GM21447 (cell line): ENCODE results near the gene COQ9.
"Not testable (repeated sequence)": the region's sequence is repeated elsewhere in the genome, so short reads cannot be mapped to it uniquely, and the experiment has no call there.

Experiments used
- ATAC-seq: cut with Tn5 transposase; IDR thresholded peaks from one replicate; pipeline ENCODE4 v1.9.1; 2021; ENCODE audit not compliant: unreplicated experiment

Gene COQ9

GRCh38 chr16:57426356-57426755 is 20.9 kb upstream of the COQ9 start:
- ATAC-seq: no peak

- no peak for ATAC-seq
Measured at GRCh38 chr16:57427307-57427706, 20.0 kb upstream of the COQ9 start.

- ATAC-seq: no peak
Measured at GRCh38 chr16:57427824-57428223, 19.5 kb upstream of the COQ9 start.

- no peak for ATAC-seq
Measured at GRCh38 chr16:57430955-57431354, 16.3 kb upstream of the COQ9 start.

GRCh38 chr16:57432505-57432904 is 14.8 kb upstream of the COQ9 start:
- no peak for ATAC-seq

GRCh38 chr16:57432989-57433388 is 14.3 kb upstream of the COQ9 start:
- ATAC-seq: no peak

- ATAC-seq: no peak
Measured at GRCh38 chr16:57434003-57434402, 13.3 kb upstream of the COQ9 start.

GRCh38 chr16:57435838-57436237 is 11.4 kb upstream of the COQ9 start:
- no peak for ATAC-seq

- not testable (repeated sequence) for ATAC-seq
Measured at GRCh38 chr16:57439947-57440346, 7.3 kb upstream of the COQ9 start.

- ATAC-seq: not testable (repeated sequence)
Measured at GRCh38 chr16:57440551-57440950, 6.7 kb upstream of the COQ9 start.

GRCh38 chr16:57444711-57445110 is 2.6 kb upstream of the COQ9 start:
- no peak for ATAC-seq

GRCh38 chr16:57445510-57445909 is 1.8 kb upstream of the COQ9 start:
- no peak for ATAC-seq

GRCh38 chr16:57446531-57447185 is 621 bp upstream of the COQ9 start:
- ATAC-seq: peak; percentile 36

- no peak for ATAC-seq
Measured at GRCh38 chr16:57452021-57452420, 4.7 kb downstream of the COQ9 start.

GRCh38 chr16:57462209-57462977 is 15.1 kb downstream of the COQ9 start, which contains the start of gene POLR2C:
POLR2C (plus strand) TSS chr16:57462679; CDS start chr16:57462725, 46 bp downstream.
- ATAC-seq: peak; percentile 82

GRCh38 chr16:57462978-57463362 is 15.7 kb downstream of the COQ9 start:
- no peak for ATAC-seq

- ATAC-seq: no peak
Measured at GRCh38 chr16:57464523-57464922, 17.2 kb downstream of the COQ9 start.

- ATAC-seq: no peak
Measured at GRCh38 chr16:57468346-57468745, 21.1 kb downstream of the COQ9 start.

GRCh38 chr16:57469046-57469445 is 21.8 kb downstream of the COQ9 start:
- ATAC-seq: no peak

- no peak for ATAC-seq
Measured at GRCh38 chr16:57469917-57470470, 22.7 kb downstream of the COQ9 start.

- ATAC-seq: no peak
Measured at GRCh38 chr16:57470711-57471110, 23.4 kb downstream of the COQ9 start.

GRCh38 chr16:57471209-57471608 is 23.9 kb downstream of the COQ9 start:
- no peak for ATAC-seq
